Measurements from ENCODE around the gene GLP1R.
"Not testable (repeated sequence)": the region's sequence is repeated elsewhere in the genome, so short reads cannot be mapped to it uniquely, and the experiment has no call there.

GLP1R gene

DNA sequence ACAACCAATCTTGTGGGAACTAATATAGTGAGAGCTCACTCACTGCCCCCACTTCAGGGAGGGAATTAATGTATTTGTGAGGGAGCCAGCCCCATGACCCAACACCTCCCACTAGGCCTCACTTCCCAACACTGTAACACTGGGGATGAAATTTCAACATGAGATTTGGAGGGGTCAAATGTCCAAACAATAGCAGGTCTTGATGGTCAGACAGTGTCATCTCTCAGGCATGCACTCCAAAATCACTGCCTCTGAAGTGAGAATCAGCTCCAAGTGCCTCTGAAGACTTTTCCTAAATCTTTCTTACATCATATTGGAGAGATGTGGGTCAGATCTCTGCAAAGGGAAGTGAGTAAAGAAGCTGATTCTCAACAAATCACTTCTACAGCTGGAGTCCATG lies 80.3 kb downstream of the GLP1R start:
- ChIA-PET CTCF (no interaction called here), POLR2A (interaction anchor here (0.6 kb wide), 1 partner anchor 10 kb away, joined by 3 read pairs; no protein-coding TSS in a partner anchor)
- H3K4me3 ChIP-seq (ENCODE audit: low read depth, low read length), result no peak overlapping the region
- DNase-seq (ENCODE audit: low read depth, low spot score), result no peak
- TF ChIP-seq, protein P1, sequence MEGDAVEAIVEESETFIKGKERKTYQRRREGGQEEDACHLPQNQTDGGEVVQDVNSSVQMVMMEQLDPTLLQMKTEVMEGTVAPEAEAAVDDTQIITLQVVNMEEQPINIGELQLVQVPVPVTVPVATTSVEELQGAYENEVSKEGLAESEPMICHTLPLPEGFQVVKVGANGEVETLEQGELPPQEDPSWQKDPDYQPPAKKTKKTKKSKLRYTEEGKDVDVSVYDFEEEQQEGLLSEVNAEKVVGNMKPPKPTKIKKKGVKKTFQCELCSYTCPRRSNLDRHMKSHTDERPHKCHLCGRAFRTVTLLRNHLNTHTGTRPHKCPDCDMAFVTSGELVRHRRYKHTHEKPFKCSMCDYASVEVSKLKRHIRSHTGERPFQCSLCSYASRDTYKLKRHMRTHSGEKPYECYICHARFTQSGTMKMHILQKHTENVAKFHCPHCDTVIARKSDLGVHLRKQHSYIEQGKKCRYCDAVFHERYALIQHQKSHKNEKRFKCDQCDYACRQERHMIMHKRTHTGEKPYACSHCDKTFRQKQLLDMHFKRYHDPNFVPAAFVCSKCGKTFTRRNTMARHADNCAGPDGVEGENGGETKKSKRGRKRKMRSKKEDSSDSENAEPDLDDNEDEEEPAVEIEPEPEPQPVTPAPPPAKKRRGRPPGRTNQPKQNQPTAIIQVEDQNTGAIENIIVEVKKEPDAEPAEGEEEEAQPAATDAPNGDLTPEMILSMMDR (IDR thresholded peaks at IDR 0.05; ENCODE audit: insufficient read depth, low read length, missing control alignments), result no peak

DNA sequence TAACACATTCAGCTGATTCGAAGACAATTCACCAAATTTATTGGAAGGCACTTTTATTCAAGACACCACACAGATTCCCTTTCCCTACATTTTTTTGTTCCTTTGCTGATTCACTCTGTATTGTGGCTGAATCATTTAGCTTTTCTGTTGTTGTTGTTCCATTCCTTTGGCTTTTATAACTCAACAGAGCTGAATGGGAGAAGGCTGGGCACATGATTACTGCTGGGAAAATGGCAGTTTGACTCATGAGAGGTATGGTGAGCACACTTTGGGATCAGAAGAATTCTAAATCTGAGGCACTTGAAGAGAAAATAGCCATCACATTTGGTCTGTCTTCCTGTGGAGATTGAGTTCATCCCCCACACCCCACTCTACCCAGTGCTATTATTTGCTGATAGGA lies 82.1 kb downstream of the GLP1R start:
- ChIA-PET POLR2A (no interaction called here), CTCF (no interaction called here)
- no peak for DNase-seq (ENCODE audit: low read depth, low spot score)
- TF ChIP-seq, protein P1 (IDR thresholded peaks at IDR 0.05; ENCODE audit: insufficient read depth, low read length, missing control alignments), result no peak
- no peak overlapping the region for H3K4me3 ChIP-seq (ENCODE audit: low read depth, low read length)

DNA sequence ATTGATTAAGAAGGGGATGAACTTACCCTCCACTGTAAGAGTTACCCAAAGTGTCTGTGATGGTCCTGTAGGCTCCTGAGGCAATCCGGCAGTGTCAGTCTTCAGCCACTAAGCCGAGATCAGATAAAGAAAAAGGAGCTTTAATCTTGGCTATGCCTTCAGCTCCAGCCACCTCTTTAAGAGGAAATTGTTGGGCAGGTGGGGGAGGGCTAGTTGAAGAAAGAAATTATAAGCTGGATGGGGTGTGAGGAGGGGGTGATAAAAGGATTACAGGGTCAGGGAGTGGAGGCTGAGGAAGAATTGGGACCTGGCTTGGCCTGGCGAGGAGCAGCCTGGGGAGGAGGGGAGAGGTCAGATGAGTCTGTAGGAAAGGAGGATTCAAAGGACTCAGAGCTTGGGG lies 86.2 kb downstream of the GLP1R start:
- H3K4me3 ChIP-seq (ENCODE audit: low read depth, low read length); DNase-seq (ENCODE audit: low read depth, low spot score); POLR2A ChIA-PET; CTCF ChIA-PET: not testable (repeated sequence)

DNA sequence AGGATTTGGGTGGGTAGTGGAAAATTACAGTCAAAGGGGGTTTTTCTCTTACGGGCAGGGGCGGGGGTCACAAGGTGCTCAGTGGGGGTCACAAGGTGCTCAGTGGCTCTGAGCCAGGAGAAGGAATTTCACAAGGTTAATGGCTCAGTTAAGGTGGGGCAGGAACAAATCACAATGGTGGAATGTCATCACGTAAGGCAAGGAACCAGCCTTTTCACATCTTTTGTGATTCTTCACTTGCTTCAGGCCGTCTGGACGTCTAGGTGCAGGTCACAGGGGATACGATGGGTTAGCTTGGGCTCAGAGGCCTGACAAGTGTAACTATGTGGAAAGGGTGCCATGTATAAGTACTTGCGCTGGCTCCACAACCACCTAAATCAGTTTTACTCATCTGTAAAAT lies 87.6 kb downstream of the GLP1R start:
- POLR2A ChIA-PET; CTCF ChIA-PET; H3K4me3 ChIP-seq (ENCODE audit: low read depth, low read length); DNase-seq (ENCODE audit: low read depth, low spot score): not testable (repeated sequence)

DNA sequence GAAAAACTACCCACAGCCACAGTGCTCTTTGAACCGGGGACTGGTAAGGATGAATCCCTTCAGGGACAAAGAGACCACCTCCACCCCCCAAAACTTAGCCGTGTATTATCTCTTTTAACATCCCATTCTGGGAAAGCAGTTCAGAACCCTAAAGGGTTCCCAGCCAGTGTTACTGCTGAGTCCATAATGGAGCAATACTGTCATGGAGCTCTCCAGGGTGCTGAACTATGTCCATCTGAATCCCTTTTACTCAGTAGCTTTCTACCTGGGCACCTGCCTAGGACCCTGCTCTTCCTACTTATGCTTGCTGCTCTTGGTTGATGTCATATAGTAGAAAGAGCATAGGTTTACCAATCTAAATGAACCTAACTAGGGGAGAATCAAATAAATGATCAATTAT lies 88.7 kb downstream of the GLP1R start:
- POLR2A ChIA-PET, result no interaction called here
- TF ChIP-seq, protein P1 (IDR thresholded peaks at IDR 0.05; ENCODE audit: insufficient read depth, low read length, missing control alignments), result no peak
- no peak overlapping the region for H3K4me3 ChIP-seq (ENCODE audit: low read depth, low read length)
- DNase-seq (ENCODE audit: low read depth, low spot score), result no peak
- CTCF ChIA-PET, result no interaction called here
